T-helper 1 cell (primary cell): ENCODE data around the gene CAPN1.
A peak's percentile ranks its signal among the peaks of the same experiment; 100 is the strongest.

Experiments used
- DNase-seq, 5 donors: peaks; one replicate each; pipeline ENCODE4 v3.0.0-alpha.2; 2012 to 2020

CAPN1 gene

GRCh38 chr11:65204143-65204542 lies 22.4 kb downstream of the CAPN1 start:
- DNase-seq: no peak

- peak in 3 of 5 donors; percentile 34 to 43 (median 39) for DNase-seq
These were observed 23.2 kb downstream of the CAPN1 start for GRCh38 chr11:65204646-65205601.

GRCh38 chr11:65205602-65205967 lies 23.9 kb downstream of the CAPN1 start:
- no peak for DNase-seq

GRCh38 chr11:65206441-65206841 lies 24.7 kb downstream of the CAPN1 start:
- no peak for DNase-seq

GRCh38 chr11:65206901-65207300 lies 25.2 kb downstream of the CAPN1 start:
- DNase-seq: no peak

GRCh38 chr11:65207918-65208784 lies 26.4 kb downstream of the CAPN1 start:
- no peak for DNase-seq

- DNase-seq: no peak
These were observed 27.3 kb downstream of the CAPN1 start for GRCh38 chr11:65208785-65209710.

- DNase-seq: no peak
These were observed 28.1 kb downstream of the CAPN1 start for GRCh38 chr11:65209711-65210360.

- DNase-seq: no peak
These were observed 28.6 kb downstream of the CAPN1 start for GRCh38 chr11:65210361-65210731.

GRCh38 chr11:65210748-65211147 lies 29.0 kb downstream of the CAPN1 start:
- no peak for DNase-seq

GRCh38 chr11:65211293-65212105 lies 29.8 kb downstream of the CAPN1 start:
- DNase-seq: no peak

- DNase-seq: no peak
These were observed 30.6 kb downstream of the CAPN1 start for GRCh38 chr11:65212226-65212801.

GRCh38 chr11:65213322-65214211 lies 31.8 kb downstream of the CAPN1 start:
- no peak for DNase-seq

- DNase-seq: no peak
These were observed 32.6 kb downstream of the CAPN1 start for GRCh38 chr11:65214212-65214845.

GRCh38 chr11:65215441-65216076 lies 33.8 kb downstream of the CAPN1 start:
- DNase-seq: no peak

GRCh38 chr11:65216830-65217229 lies 35.1 kb downstream of the CAPN1 start:
- no peak for DNase-seq

GRCh38 chr11:65217441-65218423 lies 36.0 kb downstream of the CAPN1 start:
- no peak for DNase-seq
